ENCODE measurements around the gene SLC6A18.
"Not testable (repeated sequence)": the region's sequence is repeated elsewhere in the genome, so short reads cannot be mapped to it uniquely, and the experiment has no call there.

The SLC6A18 gene

GRCh38 chr5:1259806-1260480 is 34.8 kb downstream of the SLC6A18 start:
- DNase-seq = no peak

- no peak for DNase-seq
Measured at GRCh38 chr5:1261643-1262042, 36.5 kb downstream of the SLC6A18 start.

- DNase-seq = no peak
Measured at GRCh38 chr5:1262381-1262780, 37.2 kb downstream of the SLC6A18 start.

- no peak for DNase-seq
Measured at GRCh38 chr5:1264211-1264610, 39.0 kb downstream of the SLC6A18 start.

GRCh38 chr5:1265026-1265425 is 39.8 kb downstream of the SLC6A18 start:
- no peak for DNase-seq

GRCh38 chr5:1265461-1266455 is 40.6 kb downstream of the SLC6A18 start:
- DNase-seq = no peak

GRCh38 chr5:1266791-1267190 is 41.6 kb downstream of the SLC6A18 start:
- DNase-seq = no peak

- DNase-seq = not testable (repeated sequence)
Measured at GRCh38 chr5:1267464-1267863, 42.3 kb downstream of the SLC6A18 start.

GRCh38 chr5:1268056-1268455 is 42.9 kb downstream of the SLC6A18 start:
- no peak for DNase-seq

GRCh38 chr5:1268666-1269065 is 43.5 kb downstream of the SLC6A18 start:
- DNase-seq = no peak

GRCh38 chr5:1270426-1270825 is 45.2 kb downstream of the SLC6A18 start:
- DNase-seq = no peak

- DNase-seq = no peak
Measured at GRCh38 chr5:1270933-1271914, 46.0 kb downstream of the SLC6A18 start.

GRCh38 chr5:1272201-1272600 is 47.0 kb downstream of the SLC6A18 start:
- no peak for DNase-seq

- no peak for DNase-seq
Measured at GRCh38 chr5:1273745-1274144, 48.6 kb downstream of the SLC6A18 start.

- no peak for DNase-seq
Measured at GRCh38 chr5:1274471-1274870, 49.3 kb downstream of the SLC6A18 start.

GRCh38 chr5:1275397-1276391 is 50.5 kb downstream of the SLC6A18 start:
- not testable (repeated sequence) for DNase-seq

GRCh38 chr5:1276930-1277329 is 51.7 kb downstream of the SLC6A18 start:
- no peak for DNase-seq

- DNase-seq = no peak
Measured at GRCh38 chr5:1277331-1277730, 52.1 kb downstream of the SLC6A18 start.

GRCh38 chr5:1277781-1278180 is 52.6 kb downstream of the SLC6A18 start:
- DNase-seq = no peak

GRCh38 chr5:1278216-1278615 is 53.0 kb downstream of the SLC6A18 start:
- DNase-seq = no peak

GRCh38 chr5:1278656-1279442 is 53.7 kb downstream of the SLC6A18 start:
- DNase-seq = no peak

All from COR-L47 (cell line).